HepG2 (cell line): ENCODE measurements around the gene CPNE4. TPM values are rescaled to one million over a fixed set of nuclear protein-coding genes. Genes with fewer than 3 reads are reported as not detected.

Experiments
- AGO2 ChIP-seq: fragments of 200-400 bp; formaldehyde crosslinking; optimal IDR thresholded peaks from 2 replicates; pipeline ENCODE3; 2017; ENCODE audit warnings: mild to moderate bottlenecking, low read depth, low read length, moderate library complexity
- CHCHD3 ChIP-seq: sonication (generic); formaldehyde crosslinking; IDR thresholded peaks from 2 replicates; pipeline ENCODE4 v1.8.0; 2022; ENCODE audit warnings: mild to moderate bottlenecking, missing genetic modification reagents, moderate library complexity
- ZMYM3 ChIP-seq: sonication (generic); formaldehyde crosslinking; IDR thresholded peaks from 2 replicates; pipeline ENCODE4 v1.5.1; 2020; ENCODE audit warnings: mild to moderate bottlenecking, missing genetic modification reagents
- ZNF296 ChIP-seq: sonication (generic); formaldehyde crosslinking; conservative IDR thresholded peaks from 2 replicates; pipeline ENCODE4 v1.5.0; 2020; ENCODE audit warnings: mild to moderate bottlenecking, missing genetic modification reagents
- ZNF644 ChIP-seq: IDR thresholded peaks from 2 replicates; pipeline ENCODE4 v1.6.1; 2016; ENCODE audit warnings: low read depth
- ZNF777 ChIP-seq: sonication (generic); formaldehyde crosslinking; IDR thresholded peaks from 2 replicates; pipeline ENCODE4 v1.4.0; 2020; ENCODE audit warnings: missing genetic modification reagents
- polyA plus RNA-seq, 8 experiments: library from polyadenylated mRNA; depleted of rRNA in 3 of 8; stranded (reverse) in 7 of 8; unstranded in 1 of 8; fragments of >200 nt; fragmentation: Illumina TruSeq in 4 of 8; extraction: Trizol in 4 of 8; gene quantifications; 2 replicates each; pipeline versions ENCODE4 v1.2.1 to v1.2.3, GENCODE V29; 2011 to 2016; ENCODE audit warnings: low read depth in 4 of 8, missing spikeins in 1 of 8, mixed read lengths in 1 of 8; ENCODE audit not compliant: insufficient read depth in 1 of 8
- total RNA-seq, 5 experiments: library from RNA; depleted of rRNA; stranded (reverse); fragments of >200 nt; fragmentation: Illumina TruSeq; extraction: Trizol; gene quantifications; 2 replicates each; pipeline ENCODE4 v1.2.3, GENCODE V29; 2016; ENCODE audit warnings: low read depth in 1 of 5
- TF ChIP-seq, protein P1 (sequence below): sonication (generic); formaldehyde crosslinking; IDR thresholded peaks from 2 replicates; pipeline ENCODE4 v1.5.1; 2020; ENCODE audit warnings: missing genetic modification reagents, mild to moderate bottlenecking, borderline replicate concordance
- TF ChIP-seq, protein P2 (sequence below): sonication (generic); formaldehyde crosslinking; IDR thresholded peaks from 2 replicates; pipeline ENCODE4 v1.4.0; 2020; ENCODE audit warnings: missing genetic modification reagents, borderline replicate concordance
- TF ChIP-seq, protein P3 (sequence below), 2 experiments: sonication (generic) in 1 of 2; formaldehyde crosslinking in 1 of 2; IDR thresholded peaks; 2 replicates each; pipeline versions ENCODE4 v1.4.0 to v1.6.1; 2016 to 2020; ENCODE audit warnings: borderline replicate concordance in 1 of 2, low read depth in 1 of 2, mild to moderate bottlenecking in 1 of 2, missing genetic modification reagents in 1 of 2
- TF ChIP-seq, protein P4 (sequence below): sonication (generic); formaldehyde crosslinking; IDR thresholded peaks from 2 replicates; pipeline ENCODE4 v1.5.0; 2020; ENCODE audit warnings: mild to moderate bottlenecking, missing genetic modification reagents
- TF ChIP-seq, protein P5 (sequence below): sonication (generic); formaldehyde crosslinking; IDR thresholded peaks from 2 replicates; pipeline ENCODE4 v1.4.0; 2020; ENCODE audit warnings: mild to moderate bottlenecking, missing genetic modification reagents

Gene CPNE4
- total and polyA plus RNA-seq, 2 of the 13 experiments (the other 11 are each of a cell fraction or from before 2014, with no cell fraction given): not detected

DNA sequence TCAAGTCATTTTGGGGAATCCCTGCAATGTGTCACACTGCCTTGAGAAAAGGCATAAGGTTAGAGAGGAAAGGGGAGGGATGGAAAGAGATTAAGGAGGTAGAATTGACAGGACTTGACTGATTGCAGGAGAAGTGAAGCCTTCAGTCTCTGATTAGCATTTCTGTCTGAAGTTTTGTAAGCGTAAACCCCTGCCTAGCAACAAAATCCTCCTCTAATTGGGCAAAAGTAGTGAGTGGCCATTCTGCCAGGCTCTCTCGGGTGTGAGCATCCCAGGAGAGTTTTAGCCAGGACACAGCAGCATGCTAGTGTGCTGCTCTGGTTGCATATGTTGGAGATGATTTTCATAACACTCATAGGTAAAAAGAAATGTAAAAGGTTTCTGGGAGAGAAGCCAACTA is 415.0 kb downstream of the CPNE4 start (continued):
- TF ChIP-seq, protein P1, sequence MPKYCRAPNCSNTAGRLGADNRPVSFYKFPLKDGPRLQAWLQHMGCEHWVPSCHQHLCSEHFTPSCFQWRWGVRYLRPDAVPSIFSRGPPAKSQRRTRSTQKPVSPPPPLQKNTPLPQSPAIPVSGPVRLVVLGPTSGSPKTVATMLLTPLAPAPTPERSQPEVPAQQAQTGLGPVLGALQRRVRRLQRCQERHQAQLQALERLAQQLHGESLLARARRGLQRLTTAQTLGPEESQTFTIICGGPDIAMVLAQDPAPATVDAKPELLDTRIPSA (CRISPR knock-in tag): no peak
- TF ChIP-seq, protein P2, sequence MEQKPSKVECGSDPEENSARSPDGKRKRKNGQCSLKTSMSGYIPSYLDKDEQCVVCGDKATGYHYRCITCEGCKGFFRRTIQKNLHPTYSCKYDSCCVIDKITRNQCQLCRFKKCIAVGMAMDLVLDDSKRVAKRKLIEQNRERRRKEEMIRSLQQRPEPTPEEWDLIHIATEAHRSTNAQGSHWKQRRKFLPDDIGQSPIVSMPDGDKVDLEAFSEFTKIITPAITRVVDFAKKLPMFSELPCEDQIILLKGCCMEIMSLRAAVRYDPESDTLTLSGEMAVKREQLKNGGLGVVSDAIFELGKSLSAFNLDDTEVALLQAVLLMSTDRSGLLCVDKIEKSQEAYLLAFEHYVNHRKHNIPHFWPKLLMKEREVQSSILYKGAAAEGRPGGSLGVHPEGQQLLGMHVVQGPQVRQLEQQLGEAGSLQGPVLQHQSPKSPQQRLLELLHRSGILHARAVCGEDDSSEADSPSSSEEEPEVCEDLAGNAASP (CRISPR knock-in tag): no peak
- TF ChIP-seq ZNF777 (CRISPR knock-in tag): no peak
- TF ChIP-seq, protein P3, sequence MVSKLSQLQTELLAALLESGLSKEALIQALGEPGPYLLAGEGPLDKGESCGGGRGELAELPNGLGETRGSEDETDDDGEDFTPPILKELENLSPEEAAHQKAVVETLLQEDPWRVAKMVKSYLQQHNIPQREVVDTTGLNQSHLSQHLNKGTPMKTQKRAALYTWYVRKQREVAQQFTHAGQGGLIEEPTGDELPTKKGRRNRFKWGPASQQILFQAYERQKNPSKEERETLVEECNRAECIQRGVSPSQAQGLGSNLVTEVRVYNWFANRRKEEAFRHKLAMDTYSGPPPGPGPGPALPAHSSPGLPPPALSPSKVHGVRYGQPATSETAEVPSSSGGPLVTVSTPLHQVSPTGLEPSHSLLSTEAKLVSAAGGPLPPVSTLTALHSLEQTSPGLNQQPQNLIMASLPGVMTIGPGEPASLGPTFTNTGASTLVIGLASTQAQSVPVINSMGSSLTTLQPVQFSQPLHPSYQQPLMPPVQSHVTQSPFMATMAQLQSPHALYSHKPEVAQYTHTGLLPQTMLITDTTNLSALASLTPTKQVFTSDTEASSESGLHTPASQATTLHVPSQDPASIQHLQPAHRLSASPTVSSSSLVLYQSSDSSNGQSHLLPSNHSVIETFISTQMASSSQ (IDR thresholded peaks at IDR 0.05; ENCODE audit: low read depth): no peak
- TF ChIP-seq, protein P3 (CRISPR knock-in tag; IDR thresholded peaks at IDR 0.05; ENCODE audit: borderline replicate concordance): no peak
- no peak for TF ChIP-seq AGO2
- TF ChIP-seq ZNF296: no peak
- TF ChIP-seq, protein P4, sequence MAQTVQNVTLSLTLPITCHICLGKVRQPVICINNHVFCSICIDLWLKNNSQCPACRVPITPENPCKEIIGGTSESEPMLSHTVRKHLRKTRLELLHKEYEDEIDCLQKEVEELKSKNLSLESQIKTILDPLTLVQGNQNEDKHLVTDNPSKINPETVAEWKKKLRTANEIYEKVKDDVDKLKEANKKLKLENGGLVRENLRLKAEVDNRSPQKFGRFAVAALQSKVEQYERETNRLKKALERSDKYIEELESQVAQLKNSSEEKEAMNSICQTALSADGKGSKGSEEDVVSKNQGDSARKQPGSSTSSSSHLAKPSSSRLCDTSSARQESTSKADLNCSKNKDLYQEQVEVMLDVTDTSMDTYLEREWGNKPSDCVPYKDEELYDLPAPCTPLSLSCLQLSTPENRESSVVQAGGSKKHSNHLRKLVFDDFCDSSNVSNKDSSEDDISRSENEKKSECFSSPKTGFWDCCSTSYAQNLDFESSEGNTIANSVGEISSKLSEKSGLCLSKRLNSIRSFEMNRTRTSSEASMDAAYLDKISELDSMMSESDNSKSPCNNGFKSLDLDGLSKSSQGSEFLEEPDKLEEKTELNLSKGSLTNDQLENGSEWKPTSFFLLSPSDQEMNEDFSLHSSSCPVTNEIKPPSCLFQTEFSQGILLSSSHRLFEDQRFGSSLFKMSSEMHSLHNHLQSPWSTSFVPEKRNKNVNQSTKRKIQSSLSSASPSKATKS (CRISPR knock-in tag): no peak
- TF ChIP-seq ZNF644 (CRISPR knock-in tag): no peak
- no peak for TF ChIP-seq CHCHD3 (CRISPR knock-in tag)
- TF ChIP-seq ZMYM3 (CRISPR knock-in tag): no peak
- TF ChIP-seq, protein P5, sequence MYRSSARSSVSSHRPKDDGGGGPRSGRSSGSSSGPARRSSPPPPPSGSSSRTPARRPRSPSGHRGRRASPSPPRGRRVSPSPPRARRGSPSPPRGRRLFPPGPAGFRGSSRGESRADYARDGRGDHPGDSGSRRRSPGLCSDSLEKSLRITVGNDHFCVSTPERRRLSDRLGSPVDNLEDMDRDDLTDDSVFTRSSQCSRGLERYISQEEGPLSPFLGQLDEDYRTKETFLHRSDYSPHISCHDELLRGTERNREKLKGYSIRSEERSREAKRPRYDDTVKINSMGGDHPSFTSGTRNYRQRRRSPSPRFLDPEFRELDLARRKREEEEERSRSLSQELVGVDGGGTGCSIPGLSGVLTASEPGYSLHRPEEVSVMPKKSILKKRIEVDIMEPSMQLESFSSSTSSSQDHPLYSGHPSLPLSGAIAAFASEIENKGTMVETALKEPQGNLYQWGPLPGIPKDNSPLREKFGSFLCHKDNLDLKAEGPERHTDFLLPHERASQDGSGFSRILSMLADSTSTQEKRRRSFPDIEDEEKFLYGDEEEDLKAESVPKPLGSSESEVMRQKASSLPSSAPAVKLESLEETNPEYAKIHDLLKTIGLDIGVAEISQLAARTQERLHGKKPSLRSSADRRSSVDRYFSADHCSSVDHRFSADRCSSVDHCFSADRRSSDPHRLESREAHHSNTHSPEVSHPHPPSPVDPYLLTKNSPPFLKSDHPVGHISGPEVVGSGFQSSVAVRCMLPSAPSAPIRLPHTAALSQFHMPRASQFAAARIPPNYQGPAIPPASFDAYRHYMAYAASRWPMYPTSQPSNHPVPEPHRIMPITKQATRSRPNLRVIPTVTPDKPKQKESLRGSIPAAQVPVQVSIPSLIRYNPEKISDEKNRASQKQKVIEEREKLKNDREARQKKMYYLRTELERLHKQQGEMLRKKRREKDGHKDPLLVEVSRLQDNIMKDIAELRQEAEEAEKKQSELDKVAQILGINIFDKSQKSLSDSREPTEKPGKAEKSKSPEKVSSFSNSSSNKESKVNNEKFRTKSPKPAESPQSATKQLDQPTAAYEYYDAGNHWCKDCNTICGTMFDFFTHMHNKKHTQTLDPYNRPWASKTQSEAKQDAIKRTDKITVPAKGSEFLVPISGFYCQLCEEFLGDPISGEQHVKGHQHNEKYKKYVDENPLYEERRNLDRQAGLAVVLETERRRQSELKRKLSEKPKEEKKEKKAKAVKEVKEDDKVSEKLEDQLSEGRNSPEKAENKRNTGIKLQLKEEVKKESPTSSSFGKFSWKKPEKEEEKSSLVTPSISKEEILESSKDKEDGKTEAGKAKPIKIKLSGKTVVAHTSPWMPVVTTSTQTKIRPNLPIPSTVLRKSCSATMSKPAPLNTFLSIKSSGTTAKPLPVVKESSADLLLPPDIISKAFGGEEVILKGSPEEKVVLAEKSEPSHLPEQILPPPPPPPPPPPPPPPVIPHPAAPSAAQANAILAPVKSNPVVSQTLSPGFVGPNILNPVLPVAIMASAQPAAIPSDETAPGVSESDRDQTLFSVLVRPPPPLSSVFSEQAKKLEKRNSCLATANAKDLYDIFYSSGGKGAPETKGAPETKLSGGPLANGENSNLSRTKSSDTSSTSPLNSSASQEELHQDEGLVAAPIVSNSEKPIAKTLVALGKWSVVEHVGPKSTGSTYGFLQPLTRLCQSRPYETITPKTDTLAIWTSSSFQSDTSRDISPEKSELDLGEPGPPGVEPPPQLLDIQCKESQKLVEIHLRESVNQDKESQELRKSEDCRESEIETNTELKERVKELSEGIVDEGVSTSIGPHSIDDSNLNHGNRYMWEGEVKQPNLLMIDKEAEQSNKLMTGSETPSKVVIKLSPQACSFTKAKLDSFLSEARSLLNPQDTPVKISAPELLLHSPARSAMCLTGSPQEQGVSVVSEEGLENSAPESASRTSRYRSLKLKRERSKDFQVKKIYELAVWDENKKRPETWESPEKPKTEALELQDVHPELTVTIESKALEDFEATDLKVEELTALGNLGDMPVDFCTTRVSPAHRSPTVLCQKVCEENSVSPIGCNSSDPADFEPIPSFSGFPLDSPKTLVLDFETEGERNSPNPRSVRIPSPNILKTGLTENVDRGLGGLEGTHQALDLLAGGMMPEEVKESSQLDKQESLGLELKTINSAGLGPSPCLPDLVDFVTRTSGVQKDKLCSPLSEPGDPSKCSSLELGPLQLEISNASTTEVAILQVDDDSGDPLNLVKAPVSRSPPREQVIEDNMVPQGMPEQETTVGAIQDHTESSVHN (CRISPR knock-in tag): no peak
